HepG2 (cell line): ENCODE results near the gene CLDN19. TPM values are rescaled to one million over a fixed set of nuclear protein-coding genes. Genes with fewer than 3 reads are reported as not detected.

Experiments
- ATAC-seq: fragments of 200-7000 bp; cut with Tn5 transposase; 3 replicates; pipeline ENCODE4 v1.9.1; 2020; ENCODE audit warnings: mild to moderate bottlenecking, moderate library complexity
- BruUV-seq: library from RNA; stranded (reverse); fragments of 400-500 nt; replicated peaks from 2 replicates; lab custom pipeline; 2021; lab: Mats Ljungman, UMichigan
- CTCF ChIA-PET: fragments of 300-600 bp; formaldehyde crosslinking; extraction: SDS; loops from one replicate; lab custom pipeline; 2021; ENCODE audit warnings: low total read pairs, inconsistent platforms, low intra/inter-chr PET ratio; lab: Yijun Ruan, JAX
- POLR2A ChIA-PET: fragments of 350-600 bp; sonication (Branson Sonifier 250); formaldehyde crosslinking; loops from one replicate; lab custom pipeline; 2020; ENCODE audit warnings: antibody characterized with exemption, inconsistent platforms; lab: Yijun Ruan, JAX
- DNase-seq: peaks from one replicate; pipeline ENCODE4 v3.0.0-alpha.2; 2015; ENCODE audit warnings: low spot score
- FAIRE-seq: peaks from 3 replicates; lab custom pipeline; 2011; peaks lifted over from hg19 to GRCh38; lab: Jason Lieb, UNC
- H2AFZ ChIP-seq: one replicate; pipeline ENCODE4 v1.6.1; 2011; ENCODE audit warnings: low read length, inconsistent platforms
- H3K27ac ChIP-seq: fragments of 300-600 bp; 3 replicates; pipeline ENCODE4 v1.8.0; 2011; ENCODE audit warnings: mixed run types, mild to moderate bottlenecking, mixed read lengths, low read length, inconsistent platforms; ENCODE audit not compliant: insufficient read depth; ENCODE audit errors: extremely low read length
- H3K27me3 ChIP-seq, 2 experiments: fragments of 200-600 bp in 1 of 2; 2 replicates in 1 of 2; 3 replicates in 1 of 2; pipeline versions ENCODE4 v1.6.0 to v1.8.0; 2011; ENCODE audit warnings: low read length in 2 of 2, mild to moderate bottlenecking in 2 of 2, moderate library complexity in 2 of 2, inconsistent platforms in 1 of 2; ENCODE audit not compliant: insufficient read depth in 2 of 2, control insufficient read depth in 1 of 2
- H3K36me3 ChIP-seq, 2 experiments: fragments of 200-600 bp in 1 of 2; replicated peaks in 1 of 2; 2 replicates in 1 of 2; 3 replicates in 1 of 2; pipeline versions ENCODE4 v1.5.1 to v1.8.0; 2011; ENCODE audit warnings: low read length in 2 of 2, inconsistent platforms in 1 of 2; ENCODE audit not compliant: insufficient read depth in 2 of 2, control insufficient read depth in 1 of 2
- H3K4me1 ChIP-seq: 2 replicates; pipeline ENCODE4 v1.5.1; 2012; ENCODE audit warnings: low read length, inconsistent platforms; ENCODE audit not compliant: insufficient read depth
- H3K4me2 ChIP-seq: 2 replicates; pipeline ENCODE4 v1.6.0; 2011; ENCODE audit warnings: low read depth, low read length, inconsistent platforms
- H3K4me3 ChIP-seq, 3 experiments: fragments of 200-600 bp in 1 of 3; sonication (generic), shearing (Covaris generic) in 1 of 3; replicated peaks in 1 of 3; 2 replicates each; pipeline ENCODE4 v1.5.1; 2011 to 2016; ENCODE audit warnings: low read length in 3 of 3, inconsistent platforms in 2 of 3, low read depth in 2 of 3, mild to moderate bottlenecking in 2 of 3, control low read depth in 1 of 3, mixed read lengths in 1 of 3; ENCODE audit not compliant: insufficient read depth in 1 of 3
- H3K79me2 ChIP-seq: one replicate; pipeline ENCODE4 v1.6.1; 2011; ENCODE audit warnings: low read length, inconsistent platforms; ENCODE audit not compliant: insufficient read depth
- H3K9ac ChIP-seq: 2 replicates; pipeline ENCODE4 v1.6.0; 2011; ENCODE audit warnings: mild to moderate bottlenecking, low read depth, low read length, inconsistent platforms; ENCODE audit not compliant: insufficient read depth
- H3K9me3 ChIP-seq: 2 replicates; pipeline ENCODE4 v1.5.1; 2012; ENCODE audit warnings: mild to moderate bottlenecking, low read length
- H4K20me1 ChIP-seq: 2 replicates; pipeline ENCODE4 v1.6.0; 2011; ENCODE audit warnings: inconsistent platforms, mild to moderate bottlenecking, low read length, moderate library complexity; ENCODE audit not compliant: insufficient read depth
- MTA3 ChIP-seq: sonication (generic); formaldehyde crosslinking; IDR thresholded peaks from 2 replicates; pipeline ENCODE4 v1.4.0; 2020; ENCODE audit warnings: missing genetic modification reagents
- POLR2A ChIP-seq, 2 experiments: IDR thresholded peaks; 2 replicates each; pipeline ENCODE4 v1.6.1; 2011; ENCODE audit warnings: low read depth in 2 of 2, low read length in 2 of 2, mild to moderate bottlenecking in 1 of 2, moderate library complexity in 1 of 2; ENCODE audit not compliant: insufficient read depth in 1 of 2
- STAG1 ChIP-seq: sonication (generic); formaldehyde crosslinking; IDR thresholded peaks from 2 replicates; pipeline ENCODE4 v1.4.0; 2020; ENCODE audit warnings: missing genetic modification reagents
- ZNF562 ChIP-seq: sonication (generic); formaldehyde crosslinking; IDR thresholded peaks from 2 replicates; pipeline ENCODE4 v1.8.0; 2022; ENCODE audit warnings: missing genetic modification reagents, borderline replicate concordance
- WGBS: methylation state at CpG from one replicate; pipeline ENCODE4 v1.1.6; 2017; ENCODE audit warnings: low lambda C conversion rate; 5-methylcytosine and 5-hydroxymethylcytosine counted together
- in situ Hi-C: cut with HindIII; loops from 2 replicates; pipeline ENCODE4 v1.10.0; 2017; ENCODE audit warnings: low pct_unique_long_range_greater_than_20kb; ENCODE audit not compliant: extremely low pct_ligation_motif_present
- intact Hi-C: fragments of 100-400 bp; cut with micrococcal nuclease; formaldehyde crosslinking; loops from one replicate; pipeline ENCODE4 v1.10.0; 2022; ENCODE audit not compliant: unreplicated experiment
- polyA plus RNA-seq, 8 experiments: library from polyadenylated mRNA; depleted of rRNA in 3 of 8; stranded (reverse) in 7 of 8; unstranded in 1 of 8; fragments of >200 nt; fragmentation: Illumina TruSeq in 4 of 8; extraction: Trizol in 4 of 8; gene quantifications; 2 replicates each; pipeline versions ENCODE4 v1.2.1 to v1.2.3, GENCODE V29; 2011 to 2016; ENCODE audit warnings: low read depth in 4 of 8, missing spikeins in 1 of 8, mixed read lengths in 1 of 8; ENCODE audit not compliant: insufficient read depth in 1 of 8
- total RNA-seq, 5 experiments: library from RNA; depleted of rRNA; stranded (reverse); fragments of >200 nt; fragmentation: Illumina TruSeq; extraction: Trizol; gene quantifications; 2 replicates each; pipeline ENCODE4 v1.2.3, GENCODE V29; 2016; ENCODE audit warnings: low read depth in 1 of 5
- TF ChIP-seq, protein P1 (sequence below): sonication (generic); formaldehyde crosslinking; IDR thresholded peaks from 2 replicates; pipeline ENCODE4 v1.8.1; 2022; ENCODE audit warnings: mild to moderate bottlenecking, missing genetic modification reagents
- TF ChIP-seq, protein P2 (sequence below): sonication (generic); formaldehyde crosslinking; IDR thresholded peaks from 2 replicates; pipeline ENCODE4 v1.4.0; 2020; ENCODE audit warnings: missing genetic modification reagents, borderline replicate concordance
- TF ChIP-seq, protein P3 (sequence below): IDR thresholded peaks from 2 replicates; pipeline ENCODE4 v1.6.1; 2016; ENCODE audit warnings: low read depth, borderline replicate concordance

Gene CLDN19
- total and polyA plus RNA-seq, 2 of the 13 experiments (the other 11 are each of a cell fraction or from before 2014, with no cell fraction given): 5.0 to 7.6 TPM

DNA sequence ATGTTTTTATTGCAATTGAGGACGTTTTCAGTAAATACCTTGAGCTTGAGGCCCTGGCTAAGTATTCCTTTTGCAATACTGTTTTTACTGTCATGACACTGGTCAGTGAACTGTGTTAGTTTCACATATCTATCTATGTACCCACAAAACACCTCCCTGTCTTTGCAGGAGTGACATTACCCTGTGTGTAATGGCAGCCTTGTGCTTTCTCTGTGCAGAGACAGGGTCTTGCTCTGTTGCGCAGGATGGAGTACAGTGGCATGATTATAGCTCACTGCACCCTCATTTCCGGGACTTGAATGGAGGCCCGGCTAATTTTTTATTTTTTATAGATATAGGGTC, 48.9 kb downstream of the CLDN19 start:
- H3K4me3 ChIP-seq: no peak overlapping the region
- no peak for FAIRE-seq
- WGBS: 76% methylated on average over 4 of the region's 4 CpGs
- ATAC-seq: no peak
- DNase-seq: no peak
- H2AFZ ChIP-seq: no peak overlapping the region
- intact Hi-C loops: no loop called here
- peaks cover 13 to 48% of the 10 kb centered on the region in 2 experiments for H3K36me3 ChIP-seq
- ChIA-PET POLR2A (interaction anchor here (3.0 kb wide), 1 partner anchor 9 kb away, joined by 21 read pairs; the partner anchor contains the start of gene YBX1), CTCF (interaction anchor here (1.8 kb wide), 1 partner anchor 113 kb away, joined by 7 read pairs; no protein-coding TSS in a partner anchor)
- H3K9ac ChIP-seq: no peak overlapping the region
- peaks cover 90% of the 10 kb centered on the region for H4K20me1 ChIP-seq
- H3K4me1 ChIP-seq: peaks cover 75% of the 10 kb centered on the region
- H3K9me3 ChIP-seq: no peaks in the 10 kb centered on the region
- no TSS peak for BruUV-seq
- H3K4me2 ChIP-seq: peak overlapping the region; percentile 11
- no peaks in the 10 kb centered on the region for H3K27me3 ChIP-seq
- H3K79me2 ChIP-seq: peaks cover 100% of the 10 kb centered on the region
- TF ChIP-seq ZNF562 (CRISPR knock-in tag) (no peak), POLR2A (IDR thresholded peaks at IDR 0.05; ENCODE audit: insufficient read depth in 1 of 2, low read depth in 2 of 2, low read length in 2 of 2) (peak in 1 of 2 experiments; percentile 25; a peak in 1 of 4 replicates), STAG1 (CRISPR knock-in tag) (peak; percentile 0; the same call in 1 of the 2 replicates), MTA3 (CRISPR knock-in tag) (no peak)
- TF ChIP-seq, protein P1, sequence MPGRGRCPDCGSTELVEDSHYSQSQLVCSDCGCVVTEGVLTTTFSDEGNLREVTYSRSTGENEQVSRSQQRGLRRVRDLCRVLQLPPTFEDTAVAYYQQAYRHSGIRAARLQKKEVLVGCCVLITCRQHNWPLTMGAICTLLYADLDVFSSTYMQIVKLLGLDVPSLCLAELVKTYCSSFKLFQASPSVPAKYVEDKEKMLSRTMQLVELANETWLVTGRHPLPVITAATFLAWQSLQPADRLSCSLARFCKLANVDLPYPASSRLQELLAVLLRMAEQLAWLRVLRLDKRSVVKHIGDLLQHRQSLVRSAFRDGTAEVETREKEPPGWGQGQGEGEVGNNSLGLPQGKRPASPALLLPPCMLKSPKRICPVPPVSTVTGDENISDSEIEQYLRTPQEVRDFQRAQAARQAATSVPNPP (CRISPR knock-in tag): no peak
- TF ChIP-seq, protein P2, sequence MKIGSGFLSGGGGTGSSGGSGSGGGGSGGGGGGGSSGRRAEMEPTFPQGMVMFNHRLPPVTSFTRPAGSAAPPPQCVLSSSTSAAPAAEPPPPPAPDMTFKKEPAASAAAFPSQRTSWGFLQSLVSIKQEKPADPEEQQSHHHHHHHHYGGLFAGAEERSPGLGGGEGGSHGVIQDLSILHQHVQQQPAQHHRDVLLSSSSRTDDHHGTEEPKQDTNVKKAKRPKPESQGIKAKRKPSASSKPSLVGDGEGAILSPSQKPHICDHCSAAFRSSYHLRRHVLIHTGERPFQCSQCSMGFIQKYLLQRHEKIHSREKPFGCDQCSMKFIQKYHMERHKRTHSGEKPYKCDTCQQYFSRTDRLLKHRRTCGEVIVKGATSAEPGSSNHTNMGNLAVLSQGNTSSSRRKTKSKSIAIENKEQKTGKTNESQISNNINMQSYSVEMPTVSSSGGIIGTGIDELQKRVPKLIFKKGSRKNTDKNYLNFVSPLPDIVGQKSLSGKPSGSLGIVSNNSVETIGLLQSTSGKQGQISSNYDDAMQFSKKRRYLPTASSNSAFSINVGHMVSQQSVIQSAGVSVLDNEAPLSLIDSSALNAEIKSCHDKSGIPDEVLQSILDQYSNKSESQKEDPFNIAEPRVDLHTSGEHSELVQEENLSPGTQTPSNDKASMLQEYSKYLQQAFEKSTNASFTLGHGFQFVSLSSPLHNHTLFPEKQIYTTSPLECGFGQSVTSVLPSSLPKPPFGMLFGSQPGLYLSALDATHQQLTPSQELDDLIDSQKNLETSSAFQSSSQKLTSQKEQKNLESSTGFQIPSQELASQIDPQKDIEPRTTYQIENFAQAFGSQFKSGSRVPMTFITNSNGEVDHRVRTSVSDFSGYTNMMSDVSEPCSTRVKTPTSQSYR: no peak
- TF ChIP-seq, protein P3, sequence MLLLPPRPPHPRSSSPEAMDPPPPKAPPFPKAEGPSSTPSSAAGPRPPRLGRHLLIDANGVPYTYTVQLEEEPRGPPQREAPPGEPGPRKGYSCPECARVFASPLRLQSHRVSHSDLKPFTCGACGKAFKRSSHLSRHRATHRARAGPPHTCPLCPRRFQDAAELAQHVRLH (CRISPR knock-in tag): no peak
- no peak overlapping the region for H3K27ac ChIP-seq
- in situ Hi-C loops: no loop called here
